ENCODE data around the gene INPP5K.
"Not testable (repeated sequence)": the region's sequence is repeated elsewhere in the genome, so short reads cannot be mapped to it uniquely, and the experiment has no call there.

The INPP5K gene

DNA sequence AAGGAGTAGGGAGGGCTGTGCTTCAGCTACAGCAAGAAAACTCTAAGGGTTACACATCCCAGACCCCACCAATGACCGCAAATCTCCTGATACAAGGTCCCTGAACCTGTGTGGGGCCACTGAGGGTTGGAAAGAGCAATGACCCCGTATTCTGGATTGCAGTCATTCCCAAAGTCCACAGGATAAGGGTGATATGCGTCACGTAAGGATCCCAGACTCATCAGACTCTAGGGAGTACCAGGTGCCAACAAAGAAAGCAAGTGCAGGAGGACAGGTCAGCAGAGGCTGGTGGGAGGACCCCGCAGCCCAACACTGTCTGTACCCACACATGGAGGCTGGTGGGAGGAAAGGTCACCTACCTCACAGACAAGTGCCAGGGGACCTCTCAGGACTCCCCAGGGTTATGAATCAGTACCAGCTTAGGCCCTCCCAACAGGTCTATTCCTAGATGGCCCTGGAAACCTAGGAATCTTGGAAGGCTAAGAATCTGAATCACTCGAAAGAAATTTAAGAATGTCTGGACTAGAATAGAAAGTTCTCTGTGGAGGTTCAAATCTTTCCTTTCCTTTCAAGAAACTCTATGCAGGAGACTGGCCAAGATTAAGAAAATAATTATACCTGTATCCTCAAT lies 30.0 kb upstream of the INPP5K start:
- DNase-seq (ENCODE audit: low spot score) = no peak

DNA sequence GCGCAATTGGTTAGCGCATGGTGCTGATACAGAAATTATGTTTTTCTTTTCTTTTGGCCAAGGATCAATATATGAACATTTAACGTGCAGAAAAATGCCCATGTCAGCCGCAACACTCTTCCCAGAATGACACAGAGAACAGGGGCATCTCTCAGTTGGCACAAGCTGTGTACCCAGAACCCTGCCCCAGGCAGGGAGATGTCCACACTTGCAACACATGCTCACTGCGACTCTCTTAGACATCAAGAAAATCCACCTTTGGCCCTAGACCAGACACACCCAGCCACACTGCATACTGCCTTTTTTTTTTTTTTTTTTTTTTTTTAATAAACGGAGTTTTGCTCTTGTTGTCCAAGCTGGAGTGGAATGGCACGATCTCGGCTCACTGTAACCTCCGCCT lies 29.2 kb upstream of the INPP5K start:
- no peak for DNase-seq (ENCODE audit: low spot score)

DNA sequence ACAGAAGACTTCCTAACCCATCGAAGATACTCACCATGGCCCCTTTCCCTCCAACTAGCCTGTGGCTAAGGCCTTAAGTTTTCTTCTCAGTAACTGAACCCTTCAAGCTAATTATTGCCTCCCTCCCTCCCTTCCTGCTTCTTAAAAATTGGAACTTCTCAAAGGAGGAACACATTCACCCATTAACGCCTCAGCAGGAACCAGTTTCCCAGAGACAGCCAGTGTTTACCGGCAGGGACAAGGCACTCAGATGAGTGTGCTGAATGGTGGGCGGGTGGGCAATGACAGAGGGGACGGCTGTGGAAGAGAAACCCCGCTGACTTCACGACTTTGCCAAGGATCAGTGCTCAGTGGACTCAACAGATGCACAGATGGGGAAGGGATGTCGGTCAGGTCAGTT lies 25.9 kb upstream of the INPP5K start:
- no peak for DNase-seq (ENCODE audit: low spot score)

DNA sequence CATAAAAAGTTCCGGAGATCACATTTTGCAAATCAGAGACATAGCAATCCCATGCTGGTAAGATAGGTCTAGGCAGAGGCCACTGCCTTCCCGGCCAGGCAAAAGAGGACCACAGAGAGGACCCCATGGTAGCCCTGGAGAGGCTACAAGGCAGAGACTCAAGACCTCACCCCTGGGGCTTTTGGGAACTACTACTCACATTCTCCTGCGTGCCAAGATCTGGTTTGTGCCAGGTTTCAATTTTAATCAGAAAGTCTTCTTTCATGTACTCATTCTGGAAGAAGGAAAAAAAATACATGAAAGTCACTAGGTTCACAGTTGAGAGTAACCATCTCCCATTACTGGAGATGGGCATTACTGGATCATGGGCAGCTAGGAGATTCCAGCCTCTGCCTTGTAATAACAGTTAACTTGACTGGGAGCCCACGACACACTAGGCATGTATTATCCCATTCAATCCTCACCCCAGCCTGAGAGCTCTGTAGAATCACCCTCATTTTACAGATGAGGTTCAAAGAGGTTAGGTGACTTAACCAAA lies 25.0 kb upstream of the INPP5K start:
- no peak for DNase-seq (ENCODE audit: low spot score)

DNA sequence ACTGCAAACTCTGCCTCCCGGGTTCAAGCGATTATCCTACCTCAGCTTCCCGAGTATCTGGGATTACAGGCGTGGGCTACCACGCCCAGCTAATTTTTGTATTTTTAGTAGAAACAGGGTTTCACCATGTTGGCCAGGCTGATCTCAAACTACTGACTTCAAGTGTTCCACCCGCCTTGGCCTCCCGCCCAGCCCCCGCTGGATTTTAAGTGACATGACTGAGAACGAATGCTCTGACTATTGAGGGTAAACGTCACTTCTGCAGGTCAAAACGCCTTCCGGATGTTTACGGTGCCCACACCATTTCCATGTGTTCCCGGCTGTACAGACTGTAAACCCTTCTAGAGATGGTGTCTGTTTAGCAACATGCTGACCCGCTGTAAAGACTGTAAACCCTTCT lies 23.4 kb upstream of the INPP5K start:
- DNase-seq (ENCODE audit: low spot score) = no peak

DNA sequence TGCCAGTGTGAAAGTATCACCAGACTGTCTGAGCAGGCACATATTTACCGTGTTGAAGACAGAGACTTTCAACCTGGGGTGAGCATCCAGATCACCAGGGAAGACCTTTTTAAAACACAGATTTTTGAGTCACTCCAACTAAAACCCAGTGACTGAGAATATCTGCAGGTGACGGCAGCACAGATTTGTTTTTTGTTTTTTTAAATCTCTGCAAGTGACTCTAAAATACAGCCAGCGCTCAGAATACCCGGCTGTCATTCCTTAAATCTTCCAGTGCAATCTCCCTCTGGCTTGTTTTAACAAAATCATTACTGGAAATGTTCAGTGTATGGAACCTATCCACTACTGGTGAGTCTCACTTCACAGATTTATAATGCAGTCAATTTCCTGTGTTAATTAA lies 19.3 kb upstream of the INPP5K start:
- no peak for DNase-seq (ENCODE audit: low spot score)

DNA sequence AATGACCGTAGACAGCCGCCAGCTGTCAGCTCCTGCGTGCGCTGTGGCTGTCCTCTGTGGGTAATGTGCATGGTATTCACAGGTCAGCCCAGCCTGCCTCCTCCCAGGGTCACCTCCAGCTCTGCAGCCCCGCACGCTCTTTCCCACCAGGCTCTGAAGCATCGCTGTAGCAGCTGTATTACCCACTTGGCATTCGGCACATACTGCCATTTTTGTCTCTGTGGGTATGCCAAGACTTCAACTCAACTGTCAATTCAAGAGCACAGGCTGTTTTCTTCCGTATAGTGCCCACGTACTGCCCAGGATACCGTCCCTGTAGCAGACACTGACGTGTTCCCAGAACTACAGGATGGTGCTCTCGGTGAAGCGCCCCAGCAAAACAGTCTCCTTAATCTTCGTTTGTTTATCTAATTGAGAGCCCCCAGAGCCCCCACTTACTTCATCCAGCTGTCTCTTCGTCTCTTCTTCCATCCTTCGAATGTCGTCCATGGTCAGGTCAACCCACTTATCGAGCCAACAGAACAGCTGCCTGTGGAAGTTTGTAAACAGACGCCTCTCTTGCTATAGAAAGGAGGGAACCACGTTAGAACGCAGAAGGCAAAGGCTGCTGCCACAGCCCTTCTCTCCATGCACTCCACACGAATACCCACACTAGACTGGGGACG lies 17.4 kb upstream of the INPP5K start:
- DNase-seq (ENCODE audit: low spot score) = no peak

DNA sequence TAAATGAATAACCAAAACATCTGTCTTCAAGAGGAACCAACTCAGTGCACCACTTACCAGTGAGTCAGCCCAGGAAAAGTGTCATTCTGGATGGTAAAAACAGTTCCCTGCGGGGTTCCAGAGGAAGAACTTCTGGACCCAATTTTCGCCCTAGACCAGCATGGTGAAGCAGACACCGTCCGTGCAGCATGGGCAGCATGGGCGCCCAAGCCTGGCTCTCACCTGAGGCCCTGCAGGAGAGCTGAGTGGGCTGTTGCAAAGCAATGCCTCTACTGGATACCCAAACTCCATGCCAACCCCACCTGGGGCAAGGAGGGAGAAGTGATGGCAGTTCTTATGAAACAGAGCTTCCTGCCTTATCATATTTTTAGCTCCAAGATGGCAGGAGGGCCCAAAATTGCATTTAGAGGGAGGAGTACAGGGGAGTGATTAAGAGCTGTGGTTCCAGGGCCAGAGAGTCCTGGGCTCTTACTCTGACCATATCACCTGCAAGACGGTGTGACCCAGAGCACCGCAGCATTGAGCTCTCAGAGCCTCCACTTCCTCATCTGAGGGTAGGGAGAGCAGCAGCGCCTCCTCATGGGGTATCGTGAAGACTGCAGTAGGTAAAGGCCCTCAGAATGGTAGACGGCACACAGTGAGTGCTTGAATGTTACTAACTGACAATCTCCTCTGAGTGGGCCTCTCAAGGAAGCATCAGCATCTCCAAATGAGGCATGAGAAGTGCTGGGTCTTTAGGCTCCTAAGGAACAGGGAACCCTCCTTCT lies 16.6 kb upstream of the INPP5K start:
- DNase-seq (ENCODE audit: low spot score) = peak; percentile 41

DNA sequence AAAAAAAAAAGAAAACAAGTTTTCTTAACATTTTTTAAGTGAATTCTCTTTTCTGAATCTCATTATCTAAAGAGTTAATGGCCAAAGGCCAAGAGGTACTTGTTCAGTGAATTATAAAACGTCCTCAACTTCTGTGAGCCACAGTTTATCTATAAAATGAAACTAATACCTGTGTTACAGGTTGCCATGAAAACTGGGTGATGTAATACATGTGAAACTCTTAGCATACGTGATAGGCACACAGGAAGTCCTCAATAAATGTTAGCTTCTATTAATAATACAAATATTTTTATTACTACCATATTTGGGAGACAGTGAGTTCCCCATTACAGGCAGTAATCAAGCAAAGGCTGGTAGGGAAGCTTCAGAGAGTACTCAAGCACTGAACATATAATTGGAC lies 13.5 kb upstream of the INPP5K start:
- no peak for DNase-seq (ENCODE audit: low spot score)

DNA sequence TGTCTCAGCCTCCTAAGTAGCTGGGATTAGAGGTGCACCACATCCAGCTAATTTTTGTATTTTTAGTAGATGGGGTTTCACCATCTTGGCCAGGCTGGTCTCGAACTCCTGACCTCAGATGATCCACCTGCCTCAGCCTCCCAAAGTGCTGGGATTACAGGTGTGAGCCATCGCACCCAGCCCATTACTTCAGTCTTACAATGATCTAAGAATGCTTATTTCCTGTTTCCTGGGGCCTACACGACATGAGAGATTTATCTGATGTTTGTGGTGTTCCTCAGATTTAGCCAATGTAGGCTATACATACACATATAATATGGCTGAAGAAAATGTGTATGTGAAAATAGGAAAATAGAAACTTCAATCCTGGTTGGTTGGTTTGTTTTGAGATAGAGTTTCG lies 10.5 kb upstream of the INPP5K start:
- not testable (repeated sequence) for DNase-seq (ENCODE audit: low spot score)

DNA sequence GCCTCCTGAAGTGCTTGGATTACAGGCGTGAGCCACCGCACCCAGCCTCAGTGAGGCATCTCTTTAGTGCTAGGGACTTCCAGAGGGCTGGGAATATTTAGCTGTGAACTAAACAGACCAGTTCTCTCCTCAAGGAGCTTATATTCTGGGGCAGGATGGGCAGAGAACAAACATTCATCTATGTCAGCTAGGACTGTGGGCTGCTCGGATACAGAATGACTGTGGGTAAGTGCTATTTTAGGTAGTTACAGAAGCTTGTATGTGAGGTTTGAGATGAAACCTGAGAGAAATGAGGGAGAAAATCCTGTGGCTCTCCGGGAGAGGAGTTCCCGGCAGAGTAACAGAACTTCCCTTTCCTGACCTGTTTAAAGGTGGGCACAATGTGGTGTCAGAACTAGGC lies 6.2 kb upstream of the INPP5K start:
- no peak for DNase-seq (ENCODE audit: low spot score)

DNA sequence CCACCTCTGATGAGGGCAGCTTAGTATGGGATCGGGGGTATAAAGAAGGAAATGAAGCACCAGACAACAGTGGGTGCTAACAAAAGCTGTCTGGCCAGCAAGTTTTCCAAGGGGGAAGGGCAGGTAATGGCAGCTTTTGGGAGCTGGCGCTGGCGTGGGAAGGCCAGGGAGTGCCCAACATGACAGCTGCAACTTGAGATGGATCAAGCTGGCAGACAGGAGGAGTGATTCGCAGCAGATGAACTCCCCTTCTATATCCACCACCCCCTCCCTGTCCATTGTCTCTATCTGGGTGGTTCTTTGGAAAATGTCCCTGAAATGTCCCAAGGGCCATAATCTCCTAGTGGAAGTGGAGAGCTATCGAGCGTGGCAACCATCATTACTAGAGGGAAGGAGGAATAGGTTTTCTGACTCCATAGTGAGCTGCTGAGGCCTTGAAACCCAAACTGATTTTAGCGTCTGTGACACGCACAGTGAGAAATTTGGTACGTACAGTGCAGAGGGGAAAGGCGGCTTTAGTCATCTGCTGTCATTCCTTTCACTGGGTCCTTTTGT lies 4.8 kb upstream of the INPP5K start:
- no peak for DNase-seq (ENCODE audit: low spot score)

DNA sequence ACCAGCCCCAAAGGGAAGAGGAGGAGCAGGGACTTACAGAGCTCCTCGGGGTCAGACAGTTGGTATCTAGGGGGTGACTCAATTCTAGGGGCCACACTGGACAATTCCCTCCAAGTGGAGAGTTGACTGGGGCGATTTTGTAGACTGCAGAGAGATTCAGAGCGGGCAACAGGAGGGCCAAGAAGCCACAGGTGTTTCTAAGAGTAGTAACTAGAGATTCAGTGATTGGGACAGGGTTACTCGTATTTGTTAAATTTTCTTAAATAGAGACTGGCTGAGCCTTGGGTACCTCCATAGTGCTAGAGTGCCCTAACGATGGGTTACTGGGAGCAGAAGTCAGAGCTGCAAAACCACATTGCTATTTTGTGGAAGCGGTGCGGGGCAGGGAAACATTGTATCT lies 3.3 kb upstream of the INPP5K start:
- no peak for DNase-seq (ENCODE audit: low spot score)

DNA sequence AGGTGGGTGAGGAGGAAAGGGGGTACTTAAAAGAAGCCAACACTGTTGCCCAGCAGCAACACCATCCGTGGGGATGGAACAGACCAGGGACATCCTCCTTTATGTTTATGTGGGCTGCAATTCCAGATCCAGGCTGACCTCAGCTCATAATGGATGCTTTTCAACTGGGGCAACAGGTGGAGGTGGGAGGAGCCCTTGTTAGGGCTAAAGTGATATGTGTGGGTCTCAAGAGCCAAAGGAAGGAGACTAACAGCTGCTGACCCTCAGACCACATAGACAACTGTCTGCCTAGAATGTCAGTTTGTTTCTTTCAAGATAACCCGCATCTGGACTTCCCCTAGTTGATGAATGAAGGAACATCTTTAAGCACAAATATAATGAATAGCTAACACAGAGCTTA lies 2.0 kb upstream of the INPP5K start:
- no peak for DNase-seq (ENCODE audit: low spot score)

DNA sequence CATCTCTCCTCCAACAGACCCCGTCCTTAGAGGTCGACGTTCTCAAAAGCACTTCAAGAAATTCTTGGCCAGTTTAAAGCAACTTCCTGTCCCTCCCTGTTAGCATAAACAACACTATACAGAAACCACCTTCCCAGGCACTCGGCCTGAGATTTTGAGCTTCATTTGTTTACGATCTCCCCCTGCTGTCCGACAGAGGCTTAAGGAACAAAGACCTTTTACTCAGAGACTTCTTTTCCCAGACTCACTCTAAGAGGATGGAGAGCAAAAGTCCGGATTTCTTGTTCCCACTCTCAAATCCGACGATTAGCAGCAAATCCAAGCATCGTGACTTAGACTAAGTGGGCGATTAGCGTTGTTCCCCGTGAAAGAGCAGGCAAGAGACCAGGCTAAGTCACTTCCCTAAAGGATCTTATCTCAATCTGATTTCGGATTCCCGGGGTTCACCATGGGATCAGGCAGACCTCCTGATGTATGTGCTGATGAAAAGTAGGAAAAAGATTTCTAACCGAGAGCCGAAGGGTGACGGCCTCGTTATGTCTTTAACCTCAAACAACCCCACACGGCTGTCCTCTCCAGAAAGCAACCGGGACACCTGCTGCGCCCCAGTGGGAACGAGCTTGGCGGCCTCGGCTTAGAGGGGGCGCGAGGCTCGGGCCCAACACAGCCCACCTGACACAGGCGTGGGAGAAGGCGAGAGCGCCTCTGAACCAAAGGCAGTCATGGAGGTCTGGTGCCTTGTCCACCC lies 598 bp downstream of the INPP5K start:
- peak; percentile 66 for DNase-seq (ENCODE audit: low spot score)

DNA sequence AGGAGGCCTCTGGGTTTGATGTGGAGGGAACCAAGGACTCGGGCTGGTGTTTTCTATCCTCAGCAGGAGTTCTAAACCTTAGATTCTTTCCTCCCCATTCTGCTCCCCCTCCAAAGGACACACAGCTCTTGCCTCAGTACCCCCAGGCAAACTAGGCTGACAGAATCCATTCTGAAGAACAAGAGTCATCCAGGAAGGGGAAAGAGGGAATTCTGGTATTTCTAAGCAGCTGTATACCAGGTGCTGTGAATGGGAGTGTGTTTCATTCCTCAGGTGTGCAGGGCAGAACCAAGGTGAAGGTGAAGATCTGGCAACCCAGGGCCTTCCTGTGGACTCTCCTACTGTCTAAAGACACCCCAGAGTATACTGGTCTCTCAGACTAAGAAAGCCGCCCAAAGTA lies 4.1 kb downstream of the INPP5K start:
- DNase-seq (ENCODE audit: low spot score) = no peak

DNA sequence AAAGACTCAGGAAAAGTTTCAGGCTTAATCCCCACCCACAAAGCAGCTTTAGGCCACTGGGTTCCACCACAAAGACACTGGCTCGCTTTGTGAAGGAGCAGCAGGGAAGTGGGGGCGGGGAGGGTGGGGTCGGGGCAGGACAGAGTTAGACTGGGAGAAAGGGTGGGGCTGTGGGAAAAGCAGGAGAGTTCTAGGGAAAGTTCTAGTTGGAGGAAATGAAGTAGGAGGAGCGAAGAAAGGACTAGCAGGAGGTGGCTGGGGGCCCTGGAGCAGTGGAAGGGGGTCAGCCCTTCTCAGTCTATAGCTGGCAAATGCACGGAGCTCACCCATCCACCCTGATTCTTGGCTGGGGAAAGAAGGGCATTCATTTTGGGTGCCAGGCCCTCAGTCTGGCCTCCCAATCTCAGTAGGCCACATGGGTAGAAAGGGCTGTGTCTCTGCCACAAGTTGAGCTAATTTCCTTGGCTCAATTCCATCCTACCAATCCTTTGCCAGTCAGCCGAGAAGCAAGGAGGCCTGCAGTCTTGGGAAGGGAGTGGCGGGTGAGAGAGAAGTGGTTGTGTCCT lies 4.6 kb downstream of the INPP5K start:
- peak; percentile 22 for DNase-seq (ENCODE audit: low spot score)

DNA sequence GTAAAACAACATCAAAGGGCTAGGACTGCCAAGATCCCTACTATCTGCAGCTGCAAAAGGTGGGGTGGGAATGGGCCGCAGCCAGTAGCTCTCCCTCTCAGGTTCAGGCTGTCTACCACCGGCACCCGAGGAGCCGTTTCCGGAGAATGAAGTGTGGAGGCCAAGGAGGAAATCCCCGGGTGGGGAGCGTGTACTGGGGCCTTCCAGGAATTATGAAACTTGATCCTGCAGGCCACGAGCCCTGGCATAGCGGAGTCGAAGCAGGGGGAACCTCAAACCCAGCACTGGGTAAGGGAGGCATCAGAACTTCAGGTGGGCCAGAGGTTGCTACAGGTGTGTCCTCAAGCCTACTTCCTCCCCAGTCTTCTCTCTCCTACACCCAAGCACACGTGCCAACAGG lies 5.1 kb downstream of the INPP5K start:
- no peak for DNase-seq (ENCODE audit: low spot score)

DNA sequence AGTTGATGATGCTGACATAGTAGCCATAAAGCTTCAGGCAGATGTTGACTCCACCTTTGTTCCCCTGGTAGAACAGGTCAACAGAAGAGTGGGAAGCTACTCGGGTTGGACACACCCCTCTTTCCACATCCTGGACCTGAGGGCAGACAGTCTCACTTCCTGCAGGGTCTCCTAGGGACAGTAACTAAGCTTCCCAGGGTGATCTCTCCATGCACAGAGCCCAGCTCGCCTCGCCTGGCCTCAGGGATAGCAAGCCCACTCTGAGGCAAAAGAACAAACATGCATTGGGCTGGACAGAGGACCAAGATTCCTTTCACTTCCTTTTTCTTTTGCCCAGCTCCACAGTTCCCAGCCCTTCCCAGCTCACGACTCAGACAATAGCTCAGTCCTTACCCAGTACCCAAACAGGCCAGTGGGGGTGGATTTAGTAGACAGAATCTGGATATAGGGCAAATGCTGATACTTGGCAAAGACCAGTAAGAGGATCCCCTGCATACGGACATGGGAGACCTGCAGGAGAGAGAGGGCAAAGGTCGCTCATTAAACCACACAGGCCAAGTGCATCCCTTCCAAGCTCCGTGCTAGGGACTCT lies 7.0 kb downstream of the INPP5K start:
- DNase-seq (ENCODE audit: low spot score) = no peak

DNA sequence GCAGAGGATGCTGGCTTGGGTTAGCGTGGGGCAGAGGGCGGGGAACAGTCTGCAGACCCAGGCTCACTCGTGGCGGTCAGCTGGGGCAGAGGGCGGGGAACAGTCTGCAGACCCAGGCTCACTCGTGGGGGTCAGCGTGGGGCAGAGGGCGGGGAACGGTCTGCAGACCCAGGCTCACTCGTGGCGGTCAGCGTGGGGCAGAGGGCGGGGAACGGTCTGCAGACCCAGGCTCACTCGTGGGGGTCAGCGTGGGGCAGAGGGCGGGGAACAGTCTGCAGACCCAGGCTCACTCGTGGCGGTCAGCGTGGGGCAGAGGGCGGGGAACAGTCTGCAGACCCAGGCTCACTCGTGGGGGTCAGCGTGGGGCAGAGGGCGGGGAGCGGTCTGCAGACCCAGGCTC lies 7.7 kb downstream of the INPP5K start:
- DNase-seq (ENCODE audit: low spot score) = not testable (repeated sequence)

DNA sequence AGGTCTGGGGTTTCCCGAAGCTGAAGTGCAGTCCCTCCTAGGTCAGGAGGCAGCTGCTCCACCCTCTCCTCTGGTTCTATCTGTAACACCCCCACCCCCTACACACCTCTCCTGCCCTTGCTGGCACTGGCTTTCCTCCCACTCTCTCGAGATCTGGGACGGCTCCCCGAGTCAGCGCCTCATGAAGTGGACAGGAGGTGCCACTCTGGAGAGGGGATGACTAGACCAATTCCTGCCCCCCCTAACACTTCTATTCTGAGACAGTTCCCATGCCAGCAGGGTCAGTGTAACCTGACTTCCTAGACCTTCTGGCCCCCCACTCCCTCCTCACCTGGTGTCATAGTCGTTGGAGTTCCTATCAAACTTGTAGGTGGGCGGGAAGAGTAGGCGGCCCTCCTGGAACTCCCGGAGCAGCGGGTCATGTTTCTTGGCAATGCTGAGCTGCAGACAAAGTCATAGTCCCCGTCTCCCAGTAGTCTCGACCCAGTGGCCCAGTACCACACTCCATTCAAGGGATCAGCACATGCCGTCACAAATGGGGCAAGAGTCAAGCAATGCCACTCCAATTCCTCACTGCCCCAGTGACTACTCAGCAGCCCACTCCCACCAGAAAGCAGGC lies 9.7 kb downstream of the INPP5K start:
- no peak for DNase-seq (ENCODE audit: low spot score)

Data from hematopoietic multipotent progenitor cell treated with erythropoietin and hydrocortisone succinate and interleukin-3 and kit ligand, for 15 days (in vitro differentiated cells).